Progenitor cell of endocrine pancreas (in vitro differentiated cells): Measurements from ENCODE around the gene ZBTB32. TPM values are rescaled to one million over a fixed set of nuclear protein-coding genes. Genes with fewer than 3 reads are reported as not detected.

Source experiments
- DNase-seq: peaks from one replicate; pipeline ENCODE4 v3.0.0; 2021; ENCODE audit warnings: low spot score; ENCODE audit not compliant: unreplicated experiment
- H3K27ac Mint-ChIP-seq: 2 replicates; pipeline ENCODE4 v1.8.0; 2021; ENCODE audit warnings: mild to moderate bottlenecking, moderate library complexity, mixed read lengths
- H3K27me3 Mint-ChIP-seq: 2 replicates; pipeline ENCODE4 v1.8.0; 2021; ENCODE audit warnings: mixed read lengths
- H3K36me3 Mint-ChIP-seq: 2 replicates; pipeline ENCODE4 v1.8.0; 2022; ENCODE audit warnings: mixed read lengths; ENCODE audit not compliant: insufficient read depth
- H3K4me1 Mint-ChIP-seq: 2 replicates; pipeline ENCODE4 v1.8.0; 2021; ENCODE audit warnings: low read depth, mixed read lengths
- H3K4me3 Mint-ChIP-seq: 2 replicates; pipeline ENCODE4 v1.8.0; 2021; ENCODE audit warnings: low read depth, mild to moderate bottlenecking, moderate library complexity, mixed read lengths
- H3K9me3 Mint-ChIP-seq: 2 replicates; pipeline ENCODE4 v1.8.0; 2021; ENCODE audit warnings: low read depth, mixed read lengths
- CTCF ChIP-seq: fragments of 200-600 bp; sonication (generic); IDR thresholded peaks from one replicate; pipeline ENCODE4 v1.5.0; 2021; ENCODE audit warnings: antibody characterized with exemption, mild to moderate bottlenecking; ENCODE audit not compliant: unreplicated experiment
- total RNA-seq: library from RNA; stranded (reverse); gene quantifications from 2 replicates; pipeline ENCODE4 v1.2.1, GENCODE V29; 2021

Gene ZBTB32
- total RNA-seq, 1 donor from 2014 or later = not detected

GRCh38 chr19:35751839-35752745, 47.7 kb downstream of the ZBTB32 start:
- Mint-ChIP-seq H3K36me3 (peaks cover 16% of the 10 kb centered on the region), H3K27ac (no peak overlapping the region), H3K9me3 (no peaks in the 10 kb centered on the region), H3K4me1 (peaks cover 20% of the 10 kb centered on the region), H3K27me3 (peaks cover 20% of the 10 kb centered on the region), H3K4me3 (no peak overlapping the region)
- no peak for DNase-seq
- TF ChIP-seq CTCF = no peak

- H3K9me3 Mint-ChIP-seq = no peaks in the 10 kb centered on the region
- peaks cover 15% of the 10 kb centered on the region for H3K36me3 Mint-ChIP-seq
- no peak for TF ChIP-seq CTCF
- H3K27me3 Mint-ChIP-seq = peaks cover 20% of the 10 kb centered on the region
- DNase-seq = no peak
- peaks cover 20% of the 10 kb centered on the region for H3K4me1 Mint-ChIP-seq
- H3K27ac Mint-ChIP-seq = no peak overlapping the region
- H3K4me3 Mint-ChIP-seq = no peak overlapping the region
Measured at GRCh38 chr19:35752746-35753350, 48.5 kb downstream of the ZBTB32 start.

- no peak for TF ChIP-seq CTCF
- no peaks in the 10 kb centered on the region for H3K9me3 Mint-ChIP-seq
- H3K4me3 Mint-ChIP-seq = no peak overlapping the region
- H3K27me3 Mint-ChIP-seq = peaks cover 20% of the 10 kb centered on the region
- H3K36me3 Mint-ChIP-seq = peaks cover 13% of the 10 kb centered on the region
- no peak overlapping the region for H3K27ac Mint-ChIP-seq
- H3K4me1 Mint-ChIP-seq = peaks cover 13% of the 10 kb centered on the region
- no peak for DNase-seq
Measured at GRCh38 chr19:35753634-35754369, 49.4 kb downstream of the ZBTB32 start.

- peaks cover 13% of the 10 kb centered on the region for H3K4me1 Mint-ChIP-seq
Measured at GRCh38 chr19:35754370-35755130, 50.2 kb downstream of the ZBTB32 start.

More at GRCh38 chr19:35754370-35755130, 50.2 kb downstream of the ZBTB32 start:
- Mint-ChIP-seq H3K27me3 (peaks cover 20% of the 10 kb centered on the region), H3K9me3 (no peaks in the 10 kb centered on the region), H3K36me3 (peaks cover 13% of the 10 kb centered on the region), H3K4me3 (no peak overlapping the region), H3K27ac (no peak overlapping the region)
- DNase-seq = no peak
- no peak for TF ChIP-seq CTCF
